22Rv1 (cell line): Measurements from ENCODE around the gene PEX14.

Source experiments
- ZFX ChIP-seq: fragments of 450-650 bp; IDR thresholded peaks from 2 replicates; pipeline ENCODE4 v1.6.1; 2017; ENCODE audit warnings: antibody characterized with exemption, borderline replicate concordance
- TF ChIP-seq, protein P1 (sequence below): fragments of 450-650 bp; IDR thresholded peaks from 2 replicates; pipeline ENCODE4 v1.5.1; 2017; ENCODE audit warnings: mild to moderate bottlenecking

DNA sequence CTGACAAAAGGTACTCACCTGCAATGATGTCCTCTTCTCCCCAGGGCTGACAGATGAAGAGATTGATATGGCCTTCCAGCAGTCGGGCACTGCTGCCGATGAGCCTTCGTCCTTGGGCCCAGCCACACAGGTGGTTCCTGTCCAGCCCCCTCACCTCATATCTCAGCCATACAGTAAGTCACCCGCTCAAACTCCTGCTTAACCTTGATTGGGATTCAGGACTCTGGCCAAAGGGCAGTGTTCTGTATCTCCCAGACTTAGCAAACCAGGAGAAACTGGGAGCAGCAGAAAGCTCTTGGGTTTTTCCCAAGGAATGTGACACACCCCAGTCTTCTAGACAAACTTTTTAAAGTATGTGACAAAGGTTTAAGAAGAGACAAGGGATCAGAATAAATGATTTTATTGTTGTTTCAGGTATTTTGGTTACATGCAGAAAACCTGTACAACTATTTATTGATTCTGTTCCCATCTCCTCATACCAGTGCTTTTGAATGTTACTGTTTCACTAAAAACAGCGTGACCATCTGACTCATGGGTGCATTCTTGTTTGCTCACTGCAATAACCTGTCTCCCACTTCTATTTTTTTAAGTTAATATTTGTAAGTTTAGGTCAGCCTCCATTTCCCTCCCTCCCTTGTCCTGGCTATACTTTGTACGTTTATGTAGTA, 124.6 kb downstream of the PEX14 start:
- TF ChIP-seq, protein P1, sequence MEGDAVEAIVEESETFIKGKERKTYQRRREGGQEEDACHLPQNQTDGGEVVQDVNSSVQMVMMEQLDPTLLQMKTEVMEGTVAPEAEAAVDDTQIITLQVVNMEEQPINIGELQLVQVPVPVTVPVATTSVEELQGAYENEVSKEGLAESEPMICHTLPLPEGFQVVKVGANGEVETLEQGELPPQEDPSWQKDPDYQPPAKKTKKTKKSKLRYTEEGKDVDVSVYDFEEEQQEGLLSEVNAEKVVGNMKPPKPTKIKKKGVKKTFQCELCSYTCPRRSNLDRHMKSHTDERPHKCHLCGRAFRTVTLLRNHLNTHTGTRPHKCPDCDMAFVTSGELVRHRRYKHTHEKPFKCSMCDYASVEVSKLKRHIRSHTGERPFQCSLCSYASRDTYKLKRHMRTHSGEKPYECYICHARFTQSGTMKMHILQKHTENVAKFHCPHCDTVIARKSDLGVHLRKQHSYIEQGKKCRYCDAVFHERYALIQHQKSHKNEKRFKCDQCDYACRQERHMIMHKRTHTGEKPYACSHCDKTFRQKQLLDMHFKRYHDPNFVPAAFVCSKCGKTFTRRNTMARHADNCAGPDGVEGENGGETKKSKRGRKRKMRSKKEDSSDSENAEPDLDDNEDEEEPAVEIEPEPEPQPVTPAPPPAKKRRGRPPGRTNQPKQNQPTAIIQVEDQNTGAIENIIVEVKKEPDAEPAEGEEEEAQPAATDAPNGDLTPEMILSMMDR = no peak
- TF ChIP-seq ZFX = no peak
